Raji (cell line): ENCODE data around the gene IFT57.

Experiments used
- POLR2A ChIP-seq: IDR thresholded peaks from 2 replicates; pipeline ENCODE4 v1.6.1; 2011; ENCODE audit warnings: low read depth, low read length, control low read depth; ENCODE audit not compliant: insufficient read depth

IFT57 gene

GRCh38 chr3:108221911-108222852 is at the start of gene IFT57:
IFT57 (minus strand) TSS chr3:108222424; CDS start chr3:108222322, 102 bp downstream.
- peak; percentile 86 for TF ChIP-seq POLR2A

GRCh38 chr3:108271626-108272025 is 49.4 kb upstream of the IFT57 start:
- no peak for TF ChIP-seq POLR2A

- TF ChIP-seq POLR2A = no peak
Measured at GRCh38 chr3:108255131-108255530, 32.9 kb upstream of the IFT57 start.

GRCh38 chr3:108251844-108252243 is 29.6 kb upstream of the IFT57 start:
- no peak for TF ChIP-seq POLR2A

- no peak for TF ChIP-seq POLR2A
Measured at GRCh38 chr3:108251265-108251664, 29.0 kb upstream of the IFT57 start.

GRCh38 chr3:108250626-108251025 is 28.4 kb upstream of the IFT57 start:
- no peak for TF ChIP-seq POLR2A

- no peak for TF ChIP-seq POLR2A
Measured at GRCh38 chr3:108243243-108243642, 21.0 kb upstream of the IFT57 start.

GRCh38 chr3:108242776-108243175 is 20.6 kb upstream of the IFT57 start:
- TF ChIP-seq POLR2A = no peak

- no peak for TF ChIP-seq POLR2A
Measured at GRCh38 chr3:108241721-108242120, 19.5 kb upstream of the IFT57 start.

- no peak for TF ChIP-seq POLR2A
Measured at GRCh38 chr3:108241146-108241545, 18.9 kb upstream of the IFT57 start.

GRCh38 chr3:108239082-108239481 is 16.9 kb upstream of the IFT57 start:
- TF ChIP-seq POLR2A = no peak

- TF ChIP-seq POLR2A = no peak
Measured at GRCh38 chr3:108235290-108235689, 13.1 kb upstream of the IFT57 start.

- TF ChIP-seq POLR2A = no peak
Measured at GRCh38 chr3:108234387-108234957, 12.2 kb upstream of the IFT57 start.

GRCh38 chr3:108228286-108228685 is 6.1 kb upstream of the IFT57 start:
- no peak for TF ChIP-seq POLR2A

- no peak for TF ChIP-seq POLR2A
Measured at GRCh38 chr3:108227131-108227530, 4.9 kb upstream of the IFT57 start.

- no peak for TF ChIP-seq POLR2A
Measured at GRCh38 chr3:108225221-108225620, 3.0 kb upstream of the IFT57 start.
